D341Med (cell line): ENCODE measurements around the gene TTK.
"Not testable (repeated sequence)": the region's sequence is repeated elsewhere in the genome, so short reads cannot be mapped to it uniquely, and the experiment has no call there.

ENCODE experiments used
- DNase-seq: peaks from one replicate; pipeline ENCODE4 v3.0.0; 2012; ENCODE audit warnings: low spot score

Gene TTK

DNA sequence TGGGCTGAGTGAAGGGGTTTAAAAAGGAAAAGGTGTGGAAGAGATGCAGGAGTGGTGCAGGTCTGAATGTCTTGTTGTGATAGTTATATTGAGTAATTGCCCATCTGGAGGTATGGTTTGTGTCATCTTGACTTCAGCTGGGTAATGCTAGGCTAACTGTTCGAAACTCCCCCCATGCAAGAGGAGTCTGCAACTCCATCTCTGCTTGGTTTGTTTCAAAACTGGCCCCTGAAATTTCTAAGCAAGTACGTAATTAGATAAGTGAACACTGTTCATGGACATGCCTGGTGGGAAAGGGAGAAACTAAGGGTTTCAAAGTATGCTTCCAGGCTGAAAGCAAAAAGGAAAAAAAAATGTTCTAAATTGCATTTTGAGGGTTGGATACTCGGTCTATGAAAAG lies 17.1 kb downstream of the TTK start:
- DNase-seq: no peak

DNA sequence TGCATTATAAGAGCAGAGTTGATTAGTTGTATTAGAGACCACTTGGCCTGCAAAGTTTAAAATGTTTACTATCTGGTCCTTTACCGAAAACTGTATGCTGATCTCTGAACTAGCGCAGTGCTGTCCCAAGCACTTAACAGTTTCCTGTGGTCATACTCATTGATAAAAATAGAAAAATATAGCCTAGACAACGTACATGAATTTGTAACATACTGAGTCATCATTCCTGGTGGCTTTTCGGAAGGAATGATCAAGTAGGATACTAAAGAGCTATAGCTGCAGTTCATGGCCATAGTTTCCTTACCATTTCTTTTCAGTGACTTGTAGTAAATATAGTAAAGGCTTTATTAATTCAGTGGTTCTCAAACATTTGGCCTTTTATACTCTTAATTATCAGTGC lies 18.4 kb downstream of the TTK start:
- no peak for DNase-seq

DNA sequence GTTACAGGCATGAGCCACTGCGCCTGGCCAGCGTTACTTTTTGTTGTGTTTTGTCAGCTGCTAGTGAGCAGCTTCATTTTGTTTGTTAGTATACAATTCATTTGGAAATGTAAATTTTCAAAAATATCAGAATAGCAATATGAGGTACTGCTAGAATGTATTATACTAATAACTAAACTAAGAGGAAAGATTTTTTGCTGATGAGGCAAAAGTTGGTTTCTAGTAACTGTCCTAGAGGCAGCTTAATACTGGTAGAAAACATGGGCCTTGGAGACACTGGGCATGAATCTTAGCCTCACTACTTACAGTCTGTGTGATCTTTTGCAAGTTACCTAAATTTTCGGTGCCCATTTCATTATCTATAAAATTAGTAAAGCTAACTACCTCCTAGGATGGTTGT lies 24.1 kb downstream of the TTK start:
- DNase-seq: no peak

DNA sequence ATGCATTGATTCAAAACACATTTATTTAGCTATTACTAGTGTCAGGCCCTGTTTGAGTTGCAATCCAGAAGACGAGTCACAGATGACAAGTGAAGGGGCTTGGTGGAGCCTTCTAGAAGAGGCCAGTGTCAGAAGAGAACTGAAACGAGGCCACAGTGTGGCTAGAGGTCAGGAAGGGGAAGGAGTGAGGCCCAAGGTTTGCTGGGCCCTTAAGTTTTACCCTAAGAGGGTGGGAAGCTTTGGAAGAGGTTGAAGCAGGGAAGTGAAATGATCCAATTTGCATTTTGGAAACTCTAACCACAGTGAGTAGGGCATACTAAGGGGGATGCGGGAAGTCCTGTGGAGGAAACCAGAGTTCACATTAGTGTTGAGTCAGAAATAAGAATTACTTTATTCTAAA lies 25.0 kb downstream of the TTK start:
- DNase-seq: no peak

DNA sequence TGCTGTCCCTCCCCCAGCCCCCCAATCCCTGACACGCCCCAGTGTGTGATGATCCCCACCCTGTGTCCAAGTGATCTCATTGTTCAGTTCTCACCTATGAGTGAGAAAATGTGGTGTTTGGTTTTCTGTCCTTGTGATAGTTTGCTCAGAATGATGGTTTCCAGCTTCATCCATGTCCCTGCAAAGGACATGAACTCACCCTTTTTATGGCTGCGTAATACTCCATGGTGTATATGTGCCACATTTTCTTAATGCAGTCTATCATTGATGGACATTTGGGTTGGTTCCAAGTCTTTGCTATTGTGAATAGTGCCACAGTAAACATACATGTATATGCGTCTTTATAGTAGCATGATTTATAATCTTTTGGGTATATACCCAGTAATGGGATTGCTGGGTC lies 43.8 kb downstream of the TTK start:
- not testable (repeated sequence) for DNase-seq

DNA sequence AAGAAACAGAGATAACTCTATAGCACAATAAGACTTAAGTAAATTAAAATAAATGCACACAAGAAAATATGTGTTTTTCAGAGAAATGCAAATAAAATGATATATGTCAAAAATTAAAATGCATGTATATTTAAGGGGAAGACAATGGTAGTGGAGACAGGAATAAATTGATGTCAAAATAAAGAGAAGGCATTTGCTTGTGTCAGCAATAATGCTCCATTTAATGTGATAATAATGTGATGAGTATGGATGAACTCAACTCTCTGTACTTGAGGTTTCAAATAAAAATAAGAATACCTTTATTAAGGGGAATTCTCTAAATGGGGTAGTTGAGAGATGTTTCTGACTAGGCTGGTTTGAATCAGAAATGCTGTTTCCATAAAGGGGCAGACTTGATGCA lies 56.3 kb downstream of the TTK start:
- DNase-seq: no peak

DNA sequence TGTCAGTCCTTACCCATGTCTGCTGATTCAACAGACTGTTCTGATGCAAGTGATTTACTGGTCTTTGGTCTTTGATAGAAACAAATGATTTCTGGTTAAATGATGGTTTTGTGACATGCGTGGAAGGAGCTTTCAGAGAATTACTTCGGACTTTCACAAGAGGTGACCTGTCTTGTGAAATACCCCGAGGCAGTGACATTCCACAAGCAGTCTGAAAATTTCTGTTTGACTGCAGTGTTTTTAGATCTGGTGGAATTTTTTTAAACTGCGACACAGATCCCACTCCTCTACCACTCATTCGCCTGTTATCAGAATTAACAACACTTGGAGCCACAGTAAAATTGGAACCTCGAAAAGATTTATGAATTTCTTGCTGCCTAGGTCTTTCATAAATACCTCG lies 63.7 kb downstream of the TTK start:
- not testable (repeated sequence) for DNase-seq

DNA sequence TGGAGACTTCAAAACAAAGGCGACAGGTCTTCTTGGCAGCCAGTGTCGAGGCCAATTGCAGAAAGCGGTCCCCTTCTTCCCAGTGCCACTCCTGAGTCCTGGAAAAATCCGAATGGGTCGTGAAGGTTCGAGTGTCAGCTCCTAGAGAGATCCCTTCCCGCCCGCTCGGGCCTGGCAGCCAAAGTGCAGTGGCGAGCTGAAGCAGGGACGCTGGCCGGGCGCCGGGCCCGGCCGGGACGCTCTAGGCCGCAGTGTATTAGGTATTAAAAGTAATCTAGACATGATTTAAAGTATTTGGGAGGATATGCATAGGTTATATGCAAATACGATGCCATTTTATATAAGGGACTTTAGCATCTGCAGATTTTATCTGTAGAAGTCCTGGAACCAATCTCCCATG lies 66.0 kb downstream of the TTK start:
- DNase-seq: not testable (repeated sequence)

DNA sequence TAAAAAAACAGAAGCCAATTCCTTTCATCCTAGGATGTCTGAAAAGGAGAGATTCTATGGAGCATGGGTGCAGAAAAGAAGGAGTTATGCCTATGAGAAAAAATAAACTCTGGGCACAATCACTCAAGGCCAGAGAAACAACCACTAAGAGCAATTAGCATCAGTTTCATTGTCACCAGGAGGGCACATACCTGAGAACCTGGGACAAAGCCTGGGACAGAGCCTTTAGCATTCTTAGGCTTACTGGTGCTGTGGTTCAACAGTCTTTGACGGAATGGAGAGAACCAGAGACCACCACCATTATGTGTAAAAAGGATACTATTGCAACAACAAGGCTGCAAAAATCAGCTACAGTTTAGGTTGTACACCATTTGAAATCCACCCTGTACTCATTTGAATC lies 72.6 kb downstream of the TTK start:
- DNase-seq: no peak

DNA sequence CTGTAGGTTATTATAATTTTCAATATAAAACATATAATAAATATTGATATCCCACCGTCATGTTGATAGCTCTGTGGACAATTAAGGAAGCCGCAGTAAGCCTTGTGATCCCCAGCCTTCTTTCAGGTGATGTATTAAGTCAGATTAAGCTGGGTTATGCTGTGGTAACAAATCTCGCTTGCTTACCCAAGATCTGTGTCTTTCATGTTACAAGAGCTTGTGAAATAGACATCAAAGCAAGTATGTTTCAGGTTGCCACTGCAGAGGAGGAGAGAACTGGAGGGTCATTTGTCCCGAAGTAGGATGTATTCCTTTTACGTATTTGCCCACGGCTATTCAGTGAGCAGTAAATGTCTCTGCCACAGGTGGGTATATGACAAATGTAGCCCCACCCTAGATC lies 84.2 kb downstream of the TTK start:
- DNase-seq: no peak

DNA sequence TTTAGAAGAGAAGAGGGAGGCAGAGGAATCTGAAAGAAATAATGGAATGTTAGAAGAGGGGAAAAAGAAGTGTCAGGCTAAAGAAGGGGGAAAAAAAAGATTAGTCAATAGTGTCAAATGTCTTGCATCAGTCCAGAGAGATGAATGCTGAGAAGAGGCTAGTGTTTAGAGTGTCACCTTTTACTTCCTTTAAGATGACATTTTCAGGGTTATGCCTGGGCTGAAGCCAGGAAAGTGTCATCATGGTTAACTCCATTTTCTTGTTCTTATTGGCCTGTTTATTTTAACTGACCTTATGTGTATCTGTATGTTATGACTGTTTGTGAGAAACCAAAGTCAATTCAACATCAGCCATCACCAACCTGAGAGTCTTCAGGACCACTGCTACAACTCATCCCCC lies 87.1 kb downstream of the TTK start:
- DNase-seq: no peak
